Fibroblast of mammary gland (primary cell): Measurements from ENCODE around the gene MAGI1.
"Not testable (repeated sequence)": the region's sequence is repeated elsewhere in the genome, so short reads cannot be mapped to it uniquely, and the experiment has no call there.

Experiments
- DNase-seq: peaks from one replicate; pipeline ENCODE4 v3.0.0-alpha.2; 2010; ENCODE audit warnings: low read depth
- H3K4me3 ChIP-seq: 2 replicates; pipeline ENCODE4 v1.5.1; 2011; ENCODE audit warnings: low read depth, mild to moderate bottlenecking, low read length, moderate library complexity; ENCODE audit not compliant: control insufficient read depth
- TF ChIP-seq, protein P1 (sequence below): conservative IDR thresholded peaks from 2 replicates; pipeline ENCODE4 v1.5.1; 2011; ENCODE audit warnings: low read depth, low read length, inconsistent platforms; ENCODE audit not compliant: control insufficient read depth, insufficient read depth

The MAGI1 gene

GRCh38 chr3:65615329-65615728 is 423.4 kb downstream of the MAGI1 start:
- TF ChIP-seq, protein P1, sequence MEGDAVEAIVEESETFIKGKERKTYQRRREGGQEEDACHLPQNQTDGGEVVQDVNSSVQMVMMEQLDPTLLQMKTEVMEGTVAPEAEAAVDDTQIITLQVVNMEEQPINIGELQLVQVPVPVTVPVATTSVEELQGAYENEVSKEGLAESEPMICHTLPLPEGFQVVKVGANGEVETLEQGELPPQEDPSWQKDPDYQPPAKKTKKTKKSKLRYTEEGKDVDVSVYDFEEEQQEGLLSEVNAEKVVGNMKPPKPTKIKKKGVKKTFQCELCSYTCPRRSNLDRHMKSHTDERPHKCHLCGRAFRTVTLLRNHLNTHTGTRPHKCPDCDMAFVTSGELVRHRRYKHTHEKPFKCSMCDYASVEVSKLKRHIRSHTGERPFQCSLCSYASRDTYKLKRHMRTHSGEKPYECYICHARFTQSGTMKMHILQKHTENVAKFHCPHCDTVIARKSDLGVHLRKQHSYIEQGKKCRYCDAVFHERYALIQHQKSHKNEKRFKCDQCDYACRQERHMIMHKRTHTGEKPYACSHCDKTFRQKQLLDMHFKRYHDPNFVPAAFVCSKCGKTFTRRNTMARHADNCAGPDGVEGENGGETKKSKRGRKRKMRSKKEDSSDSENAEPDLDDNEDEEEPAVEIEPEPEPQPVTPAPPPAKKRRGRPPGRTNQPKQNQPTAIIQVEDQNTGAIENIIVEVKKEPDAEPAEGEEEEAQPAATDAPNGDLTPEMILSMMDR = no peak
- DNase-seq = no peak

DNA sequence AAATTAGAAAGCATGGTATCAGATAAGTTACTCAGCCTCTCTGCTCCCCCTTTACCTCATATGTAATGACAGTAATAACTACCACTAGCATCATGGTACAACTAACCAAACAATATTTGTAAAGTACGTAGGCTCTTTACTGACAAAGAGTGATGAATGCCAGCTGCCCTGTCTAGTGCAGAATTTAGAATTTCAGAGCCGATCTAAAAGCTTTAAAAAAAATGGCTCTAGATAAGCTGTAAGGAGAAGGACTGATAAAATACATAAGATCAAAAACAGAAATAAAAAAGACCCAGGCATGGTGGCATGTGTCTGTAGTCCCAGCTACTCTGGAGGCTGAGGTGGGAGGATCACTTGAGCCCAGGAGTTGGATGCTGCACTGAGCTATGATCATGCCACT is 424.1 kb downstream of the MAGI1 start:
- H3K4me3 ChIP-seq = no peak overlapping the region
- TF ChIP-seq, protein P1 = no peak
- no peak for DNase-seq

More at GRCh38 chr3:65615329-65615728, 423.4 kb downstream of the MAGI1 start:
- H3K4me3 ChIP-seq = no peak overlapping the region

- DNase-seq, H3K4me3 ChIP-seq: not testable (repeated sequence)
Measured at GRCh38 chr3:65607965-65608460, 430.7 kb downstream of the MAGI1 start.

DNA sequence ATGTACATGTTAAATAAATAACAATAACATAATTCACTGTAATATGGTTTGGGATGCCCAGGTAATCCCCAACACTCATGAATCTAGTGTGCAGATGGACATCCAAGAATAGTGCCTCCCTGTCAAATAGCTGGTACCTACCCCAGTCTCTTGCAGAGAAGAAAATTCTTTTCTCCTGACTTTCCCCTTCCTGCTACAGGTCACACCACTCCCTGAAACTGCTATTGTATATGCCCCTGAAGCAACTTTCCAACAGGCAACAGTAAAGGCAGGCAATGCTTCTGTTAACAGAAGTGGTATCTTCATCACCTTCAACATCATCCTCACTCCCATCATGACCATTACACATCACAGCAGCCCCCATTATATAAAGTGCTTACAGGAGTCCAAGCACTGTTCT is 431.6 kb downstream of the MAGI1 start:
- no peak for DNase-seq
- TF ChIP-seq, protein P1 = no peak
- no peak overlapping the region for H3K4me3 ChIP-seq

DNA sequence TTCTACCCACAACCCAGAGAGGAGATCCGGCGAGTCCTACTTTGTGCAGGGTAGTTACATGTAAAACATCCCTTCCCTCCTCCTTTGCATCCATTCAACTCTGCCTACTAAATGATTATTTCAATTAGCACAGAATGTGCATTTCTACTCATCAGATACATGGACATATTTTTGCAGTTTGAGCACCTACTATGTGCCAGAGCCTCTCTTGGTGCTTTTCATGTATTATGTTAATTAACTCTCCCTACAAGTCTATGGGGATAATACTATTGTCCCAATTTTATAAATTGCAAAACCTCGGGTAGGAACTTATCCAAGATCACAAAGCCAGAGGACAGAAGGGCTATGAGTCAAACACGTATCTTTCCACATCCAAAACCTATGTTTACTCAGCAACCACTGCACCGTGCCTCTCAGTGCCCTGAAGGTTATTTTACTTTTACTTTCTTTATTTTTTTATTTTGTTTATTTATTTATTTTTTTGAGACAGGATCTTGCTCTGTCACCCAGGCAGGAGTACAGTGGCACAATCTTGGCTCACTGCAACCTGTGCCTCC is 432.8 kb downstream of the MAGI1 start:
- TF ChIP-seq, protein P1 = no peak
- H3K4me3 ChIP-seq = no peak overlapping the region
- peak; percentile 48 for DNase-seq

DNA sequence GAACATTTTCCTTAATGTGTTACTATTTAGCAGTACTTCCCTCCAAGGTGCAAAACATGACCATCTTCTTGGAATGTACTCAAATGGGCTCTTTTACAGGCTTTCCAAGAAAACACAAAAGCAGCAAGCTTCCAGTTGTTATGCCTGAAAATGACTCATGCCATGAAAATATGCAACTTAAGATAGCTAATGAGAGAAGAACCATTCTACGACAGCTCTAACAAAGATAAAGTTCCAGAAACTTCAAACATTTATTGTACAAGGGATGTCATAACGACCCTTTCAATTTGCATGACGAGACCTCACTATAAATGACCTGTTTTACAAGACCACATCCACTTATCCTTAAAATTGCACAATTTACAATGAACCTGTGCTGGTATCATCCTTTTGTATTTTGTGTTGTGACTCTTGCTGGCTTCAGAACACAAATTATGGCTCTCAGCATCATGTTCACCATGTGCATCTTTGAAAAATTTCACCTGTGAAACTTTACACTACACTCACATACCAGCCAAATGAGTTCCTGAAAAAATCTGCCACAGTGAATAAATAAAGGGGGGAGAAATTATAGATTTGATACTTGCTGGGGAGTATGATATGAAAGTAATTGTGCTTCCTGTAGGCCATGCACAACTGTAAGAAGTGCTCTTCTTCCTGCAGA is 433.7 kb downstream of the MAGI1 start:
- TF ChIP-seq, protein P1 = no peak
- no peak overlapping the region for H3K4me3 ChIP-seq
- peak; percentile 67 for DNase-seq

DNA sequence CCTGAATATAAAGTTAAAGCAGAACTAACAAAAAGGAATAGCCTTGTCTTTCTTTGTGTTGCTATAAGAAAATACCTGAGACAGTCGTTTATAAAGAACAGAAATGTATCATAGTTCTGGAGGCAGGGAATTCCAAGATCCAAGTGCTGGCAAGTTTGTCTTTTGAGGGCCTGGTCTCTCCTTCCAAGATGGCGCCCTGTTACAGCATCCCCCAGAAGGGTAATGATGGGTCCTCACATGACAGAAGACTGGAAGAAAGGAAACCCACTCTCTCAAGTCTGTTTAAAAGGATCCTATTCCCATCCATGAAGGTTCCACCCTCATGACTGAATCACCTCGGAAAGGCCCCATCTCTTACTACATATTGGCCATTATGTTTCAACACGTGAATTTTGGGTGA is 435.1 kb downstream of the MAGI1 start:
- DNase-seq = no peak
- TF ChIP-seq, protein P1 = no peak
- no peak overlapping the region for H3K4me3 ChIP-seq
